HG02571 (cell line): ENCODE measurements around the gene ZBTB18.
"Not testable (repeated sequence)": the region's sequence is repeated elsewhere in the genome, so short reads cannot be mapped to it uniquely, and the experiment has no call there.

Experiments used
- ATAC-seq: cut with Tn5 transposase; IDR thresholded peaks from one replicate; pipeline ENCODE4 v1.9.1; 2021; ENCODE audit warnings: mild to moderate bottlenecking, moderate library complexity; ENCODE audit not compliant: unreplicated experiment

ZBTB18 gene

GRCh38 chr1:244041466-244042120 is 9.5 kb upstream of the ZBTB18 start:
- ATAC-seq, result no peak

- ATAC-seq, result no peak
Measured at GRCh38 chr1:244042293-244042692, 8.8 kb upstream of the ZBTB18 start.

- ATAC-seq, result no peak
Measured at GRCh38 chr1:244044423-244044822, 6.7 kb upstream of the ZBTB18 start.

GRCh38 chr1:244046254-244046653 is 4.8 kb upstream of the ZBTB18 start:
- ATAC-seq, result not testable (repeated sequence)

GRCh38 chr1:244046907-244047611 is 4.0 kb upstream of the ZBTB18 start:
- ATAC-seq, result no peak

GRCh38 chr1:244047621-244048255 is 3.3 kb upstream of the ZBTB18 start:
- peak; percentile 66 for ATAC-seq

- peak; percentile 80 for ATAC-seq
Measured at GRCh38 chr1:244048256-244049161, 2.6 kb upstream of the ZBTB18 start.

GRCh38 chr1:244049162-244050013 is 1.7 kb upstream of the ZBTB18 start:
- no peak for ATAC-seq

DNA sequence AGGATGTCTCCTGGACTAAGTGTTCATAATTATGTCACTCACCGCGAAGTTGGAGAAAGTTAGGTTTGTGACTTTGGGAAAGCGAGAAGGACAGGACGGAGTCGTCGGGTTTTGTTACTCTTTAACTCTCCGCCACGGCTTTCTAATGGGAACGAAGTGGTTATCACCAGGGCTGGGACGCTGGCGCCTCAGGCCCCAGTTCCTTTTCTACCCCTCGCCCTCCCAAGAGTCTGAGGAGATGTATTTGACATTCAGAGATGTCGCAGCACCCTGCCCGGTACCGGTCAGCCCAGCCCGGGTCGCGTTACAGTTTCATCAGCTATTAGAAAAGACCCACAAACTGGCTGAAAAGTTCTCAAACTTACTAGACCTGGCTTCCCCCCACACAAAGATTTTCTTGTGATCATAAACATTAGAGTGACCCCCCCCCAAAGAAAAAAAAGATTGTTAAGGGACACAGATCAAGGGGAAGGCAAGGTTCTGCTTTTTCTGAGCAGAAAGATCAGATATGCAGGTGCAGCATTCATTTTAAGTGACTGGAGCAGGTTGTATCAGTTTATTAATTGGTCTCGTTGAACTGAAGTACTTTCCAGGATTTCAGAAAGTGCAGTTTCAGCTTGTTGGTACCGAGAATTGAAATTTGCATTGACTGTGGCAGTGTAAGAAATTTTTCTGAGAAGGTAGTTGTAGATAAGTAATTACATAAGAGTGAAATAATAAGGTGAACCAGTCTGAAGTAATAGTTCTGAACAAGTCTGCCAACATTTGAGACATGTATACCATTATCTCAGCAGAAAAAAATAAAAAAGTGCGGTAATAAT is 859 bp upstream of the ZBTB18 start:
- no peak for ATAC-seq

GRCh38 chr1:244052016-244052727 is 1.1 kb downstream of the ZBTB18 start:
- ATAC-seq, result no peak

DNA sequence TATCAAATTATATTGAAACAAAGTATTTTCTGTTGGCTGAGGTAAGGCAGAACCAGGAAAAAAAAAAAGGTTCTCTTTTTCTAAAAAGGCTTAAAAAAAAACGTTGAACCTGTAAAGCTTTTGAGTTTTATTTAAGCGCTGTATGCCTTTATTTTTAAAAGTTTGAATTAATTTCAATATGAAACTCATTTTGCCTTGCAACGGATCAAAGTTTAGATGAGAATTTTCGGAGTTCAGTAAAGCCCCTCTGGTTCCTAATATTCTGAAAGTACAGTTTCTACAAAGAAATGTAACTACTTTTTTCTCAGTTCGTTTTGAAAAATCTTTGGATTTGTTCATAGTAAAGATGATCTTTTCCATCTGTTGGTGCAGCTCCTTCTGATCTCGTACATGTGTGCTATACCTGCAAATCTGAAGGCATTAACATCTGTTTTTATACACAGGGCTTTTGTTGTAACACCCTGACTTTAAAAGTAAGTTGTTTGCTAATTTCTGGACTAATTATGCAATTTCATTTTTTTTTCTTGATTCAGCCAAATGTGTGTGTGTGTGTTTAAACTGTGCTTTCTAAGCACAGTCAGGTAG is 1.7 kb downstream of the ZBTB18 start:
- ATAC-seq, result no peak

GRCh38 chr1:244053831-244054230 is 2.7 kb downstream of the ZBTB18 start:
- ATAC-seq, result no peak

- no peak for ATAC-seq
Measured at GRCh38 chr1:244054247-244054923, 3.3 kb downstream of the ZBTB18 start.

DNA sequence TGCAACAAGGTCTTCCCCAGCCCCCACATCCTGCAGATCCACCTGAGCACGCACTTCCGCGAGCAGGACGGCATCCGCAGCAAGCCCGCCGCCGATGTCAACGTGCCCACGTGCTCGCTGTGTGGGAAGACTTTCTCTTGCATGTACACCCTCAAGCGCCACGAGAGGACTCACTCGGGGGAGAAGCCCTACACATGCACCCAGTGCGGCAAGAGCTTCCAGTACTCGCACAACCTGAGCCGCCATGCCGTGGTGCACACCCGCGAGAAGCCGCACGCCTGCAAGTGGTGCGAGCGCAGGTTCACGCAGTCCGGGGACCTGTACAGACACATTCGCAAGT is 3.8 kb downstream of the ZBTB18 start:
- no peak for ATAC-seq

GRCh38 chr1:244056577-244056976 is 5.5 kb downstream of the ZBTB18 start:
- no peak for ATAC-seq

- no peak for ATAC-seq
Measured at GRCh38 chr1:244057474-244058385, 6.6 kb downstream of the ZBTB18 start.

GRCh38 chr1:244060117-244060516 is 9.0 kb downstream of the ZBTB18 start:
- no peak for ATAC-seq
